Prostate gland (tissue), 2 donors: ENCODE data around the gene ASIC2. TPM values are rescaled to one million over a fixed set of nuclear protein-coding genes. Genes with fewer than 3 reads are reported as not detected.

Experiments
- DNase-seq: peaks from one replicate; pipeline ENCODE4 v3.0.0-alpha.2; 2019; ENCODE audit warnings: low spot score
- H3K27ac ChIP-seq, 2 donors: fragments of 200-600 bp; sonication (generic); 2 replicates each; pipeline ENCODE4 v1.5.1; 2017 to 2019
- H3K27me3 ChIP-seq: fragments of 200-600 bp; sonication (generic); replicated peaks from 2 replicates; pipeline ENCODE4 v1.5.1; 2019; ENCODE audit not compliant: insufficient read depth
- H3K36me3 ChIP-seq, 2 donors: fragments of 200-600 bp; sonication (generic); 1 replicate in 1 of 2; 2 replicates in 1 of 2; pipeline versions ENCODE4 v1.5.1 to v1.8.1; 2017 to 2019
- H3K4me1 ChIP-seq: fragments of 200-600 bp; sonication (generic); replicated peaks from 2 replicates; pipeline ENCODE4 v1.5.1; 2019
- H3K4me3 ChIP-seq, 2 donors: fragments of 200-600 bp; sonication (generic); 2 replicates each; pipeline ENCODE4 v1.5.1; 2017 to 2019
- H3K9me3 ChIP-seq: fragments of 200-600 bp; sonication (generic); 2 replicates; pipeline ENCODE4 v1.5.1; 2017
- CTCF ChIP-seq, 4 experiments: fragments of 200-600 bp in 2 of 4; fragments of 450-650 bp in 2 of 4; sonication (generic) in 2 of 4; IDR thresholded peaks; 1 replicate in 3 of 4; 2 replicates in 1 of 4; pipeline ENCODE4 v1.5.1; 2016 to 2019; ENCODE audit warnings: antibody characterized with exemption in 4 of 4, mild to moderate bottlenecking in 2 of 4, moderate library complexity in 2 of 4
- POLR2A ChIP-seq: fragments of 450-650 bp; IDR thresholded peaks from one replicate; pipeline ENCODE4 v1.6.1; 2016; ENCODE audit warnings: antibody characterized with exemption, mild to moderate bottlenecking
- POLR2AphosphoS5 ChIP-seq: sonication (generic); formaldehyde crosslinking; IDR thresholded peaks from one replicate; pipeline ENCODE4 v1.6.1; 2017; ENCODE audit warnings: antibody characterized with exemption
- WGBS: methylation state at CpG from one replicate; pipeline ENCODE4 v1.1.5; 2018; 5-methylcytosine and 5-hydroxymethylcytosine counted together
- intact Hi-C: fragments of 100-400 bp; cut with DNase I; formaldehyde crosslinking; loops from one replicate; pipeline ENCODE4 v1.14.2; 2022
- total RNA-seq, 2 donors: library from RNA; depleted of rRNA; stranded (reverse); fragments of >200 nt; gene quantifications; one replicate each; pipeline ENCODE4 v1.1.0, GENCODE V29; 2016

Gene ASIC2
- total RNA-seq, 2 donors from 2014 or later, result 3.2 TPM; not detected in 1

- no peak for TF ChIP-seq POLR2AphosphoS5
- no peak for TF ChIP-seq POLR2A
- H3K4me3 ChIP-seq, result no peak overlapping the region
- no peak for DNase-seq
- no peaks in the 10 kb centered on the region for H3K27me3 ChIP-seq
- intact Hi-C loops, result no loop called here
- H3K27ac ChIP-seq, result no peak overlapping the region
- no peaks in the 10 kb centered on the region for H3K9me3 ChIP-seq
- WGBS, result 54% methylated on average over 8 of the region's 8 CpGs
- H3K36me3 ChIP-seq, result no peaks in the 10 kb centered on the region
- H3K4me1 ChIP-seq, result no peaks in the 10 kb centered on the region
Observed at GRCh38 chr17:33164169-33164881, 128.8 kb downstream of the ASIC2 start.

GRCh38 chr17:33163533-33164168, 129.4 kb downstream of the ASIC2 start:
- intact Hi-C loops, result no loop called here

GRCh38 chr17:33154869-33155455, 138.1 kb downstream of the ASIC2 start:
- Histone ChIP-seq H3K27me3 (no peaks in the 10 kb centered on the region), H3K4me1 (no peaks in the 10 kb centered on the region), H3K36me3 (no peaks in the 10 kb centered on the region), H3K27ac (no peak overlapping the region), H3K4me3 (no peak overlapping the region), H3K9me3 (no peaks in the 10 kb centered on the region)
- no peak for DNase-seq
- 62% methylated on average over 19 of the region's 19 CpGs for WGBS
- no peak for TF ChIP-seq POLR2A
- no peak for TF ChIP-seq POLR2AphosphoS5
- intact Hi-C loops, result no loop called here

More at GRCh38 chr17:33163533-33164168, 129.4 kb downstream of the ASIC2 start:
- Histone ChIP-seq H3K27me3 (no peaks in the 10 kb centered on the region), H3K27ac (no peak overlapping the region), H3K4me1 (no peaks in the 10 kb centered on the region), H3K4me3 (no peak overlapping the region), H3K9me3 (no peaks in the 10 kb centered on the region), H3K36me3 (no peaks in the 10 kb centered on the region)
- DNase-seq, result no peak
- 81% methylated on average over 10 of the region's 10 CpGs for WGBS
- no peak for TF ChIP-seq POLR2A
- no peak for TF ChIP-seq POLR2AphosphoS5
- TF ChIP-seq CTCF (IDR thresholded peaks at IDR 0.05), result no peak

- 34% methylated on average over 7 of the region's 7 CpGs for WGBS
- intact Hi-C loops, result no loop called here
- H3K36me3 ChIP-seq, result no peaks in the 10 kb centered on the region
Observed at GRCh38 chr17:33152783-33153182, 140.3 kb downstream of the ASIC2 start.

GRCh38 chr17:33151565-33151964, 141.5 kb downstream of the ASIC2 start:
- intact Hi-C loops, result no loop called here
- WGBS, result 96% methylated on average over 5 of the region's 5 CpGs
- no peaks in the 10 kb centered on the region for H3K4me1 ChIP-seq
- H3K27me3 ChIP-seq, result no peaks in the 10 kb centered on the region
- H3K36me3 ChIP-seq, result no peaks in the 10 kb centered on the region
- DNase-seq, result no peak
- TF ChIP-seq POLR2AphosphoS5 (no peak), POLR2A (no peak), CTCF (IDR thresholded peaks at IDR 0.05) (no peak)
- no peaks in the 10 kb centered on the region for H3K9me3 ChIP-seq
- H3K4me3 ChIP-seq, result no peak overlapping the region
- H3K27ac ChIP-seq, result no peak overlapping the region

More at GRCh38 chr17:33152783-33153182, 140.3 kb downstream of the ASIC2 start:
- Histone ChIP-seq H3K27me3 (no peaks in the 10 kb centered on the region), H3K4me1 (no peaks in the 10 kb centered on the region), H3K27ac (no peak overlapping the region), H3K4me3 (no peak overlapping the region), H3K9me3 (no peaks in the 10 kb centered on the region)
- TF ChIP-seq POLR2AphosphoS5 (no peak), CTCF (IDR thresholded peaks at IDR 0.05) (no peak), POLR2A (no peak)
- DNase-seq, result no peak
